Endothelial cell (in vitro differentiated cells): ENCODE measurements around the gene BRINP1. TPM values are rescaled to one million over a fixed set of nuclear protein-coding genes. Genes with fewer than 3 reads are reported as not detected.

Experiments
- DNase-seq: peaks from one replicate; pipeline ENCODE4 v3.0.0; 2021; ENCODE audit warnings: low spot score
- H3K27ac Mint-ChIP-seq: one replicate; pipeline ENCODE4 v1.8.0; 2021; ENCODE audit warnings: mixed read lengths, inconsistent platforms; ENCODE audit not compliant: unreplicated experiment
- H3K27me3 Mint-ChIP-seq: one replicate; pipeline ENCODE4 v1.8.0; 2021; ENCODE audit warnings: mild to moderate bottlenecking, moderate library complexity, mixed read lengths, inconsistent platforms; ENCODE audit not compliant: unreplicated experiment
- H3K36me3 Mint-ChIP-seq: one replicate; pipeline ENCODE4 v1.8.0; 2021; ENCODE audit warnings: mild to moderate bottlenecking, low read depth, mixed read lengths, inconsistent platforms; ENCODE audit not compliant: unreplicated experiment
- H3K4me1 Mint-ChIP-seq: one replicate; pipeline ENCODE4 v1.8.0; 2021; ENCODE audit warnings: mild to moderate bottlenecking, mixed read lengths, inconsistent platforms; ENCODE audit not compliant: unreplicated experiment
- H3K4me3 Mint-ChIP-seq: one replicate; pipeline ENCODE4 v1.8.0; 2021; ENCODE audit warnings: mild to moderate bottlenecking, mixed read lengths, inconsistent platforms; ENCODE audit not compliant: unreplicated experiment
- H3K9me3 Mint-ChIP-seq: one replicate; pipeline ENCODE4 v1.8.0; 2021; ENCODE audit warnings: mixed read lengths, inconsistent platforms; ENCODE audit not compliant: unreplicated experiment
- CTCF ChIP-seq: fragments of 200-600 bp; sonication (generic); IDR thresholded peaks from one replicate; pipeline ENCODE4 v1.5.0; 2021; ENCODE audit warnings: antibody characterized with exemption; ENCODE audit not compliant: unreplicated experiment
- total RNA-seq: library from RNA; stranded (reverse); fragmentation: NEBNext Ultra II Directional; extraction: Animal tissue kit (Norgen Biotek cat#: 25700); gene quantifications from one replicate; pipeline ENCODE4 v1.2.1, GENCODE V29; 2021; ENCODE audit not compliant: unreplicated experiment

BRINP1 gene
- total RNA-seq, 1 donor from 2014 or later: 1.9 TPM

DNA sequence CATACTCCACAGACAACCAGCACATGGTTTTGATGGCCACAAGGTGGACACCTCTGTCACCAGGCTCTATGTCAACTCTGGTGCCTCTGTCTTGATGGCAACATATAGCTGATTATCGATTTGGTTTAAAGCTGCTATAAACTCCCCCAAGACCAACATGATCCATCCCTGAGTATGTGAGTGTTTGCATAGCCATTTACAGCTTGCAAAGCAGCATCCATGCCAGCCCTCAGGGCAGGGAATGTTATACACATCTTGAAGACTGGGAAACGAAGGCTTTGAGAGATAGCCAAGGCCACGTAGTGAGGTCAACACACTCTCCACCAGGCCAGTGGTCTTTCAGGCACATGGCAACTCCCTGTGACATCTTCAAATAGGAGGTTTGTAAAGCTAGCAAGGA lies 40.3 kb upstream of the BRINP1 start:
- H3K27me3 Mint-ChIP-seq: no peaks in the 10 kb centered on the region
- no peak overlapping the region for H3K4me3 Mint-ChIP-seq
- no peak overlapping the region for H3K27ac Mint-ChIP-seq
- DNase-seq: no peak
- no peak for TF ChIP-seq CTCF
- H3K36me3 Mint-ChIP-seq: no peaks in the 10 kb centered on the region
- H3K9me3 Mint-ChIP-seq: no peaks in the 10 kb centered on the region
- peaks cover 5% of the 10 kb centered on the region for H3K4me1 Mint-ChIP-seq

- Mint-ChIP-seq H3K4me1 (peaks cover 5% of the 10 kb centered on the region), H3K36me3 (no peaks in the 10 kb centered on the region), H3K9me3 (no peaks in the 10 kb centered on the region), H3K27ac (no peak overlapping the region), H3K4me3 (no peak overlapping the region), H3K27me3 (no peaks in the 10 kb centered on the region)
- no peak for TF ChIP-seq CTCF
- no peak for DNase-seq
These were observed 31.4 kb upstream of the BRINP1 start for GRCh38 chr9:119400606-119401005.

DNA sequence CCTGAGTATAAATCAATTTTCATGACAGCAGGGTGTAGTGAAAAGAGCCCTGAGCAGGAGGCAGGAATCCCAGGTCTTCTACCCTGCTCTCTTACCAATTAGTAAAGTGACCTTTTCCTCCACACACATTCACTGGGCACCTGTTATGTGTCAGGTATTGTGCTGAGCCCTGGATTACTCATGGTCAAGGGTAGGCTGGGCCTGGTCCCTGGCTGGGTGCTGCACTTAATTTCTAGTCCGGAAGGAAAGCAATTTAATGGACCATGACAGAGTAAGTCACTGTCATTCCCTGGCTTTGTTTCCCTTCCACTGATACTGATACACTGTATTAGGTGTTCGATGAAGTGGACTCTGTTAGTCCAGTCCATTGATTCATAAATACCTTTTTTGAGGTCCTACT lies 29.1 kb upstream of the BRINP1 start:
- DNase-seq: no peak
- Mint-ChIP-seq H3K4me1 (no peaks in the 10 kb centered on the region), H3K27ac (no peak overlapping the region), H3K4me3 (no peak overlapping the region), H3K36me3 (no peaks in the 10 kb centered on the region), H3K27me3 (no peaks in the 10 kb centered on the region), H3K9me3 (no peaks in the 10 kb centered on the region)
- no peak for TF ChIP-seq CTCF

DNA sequence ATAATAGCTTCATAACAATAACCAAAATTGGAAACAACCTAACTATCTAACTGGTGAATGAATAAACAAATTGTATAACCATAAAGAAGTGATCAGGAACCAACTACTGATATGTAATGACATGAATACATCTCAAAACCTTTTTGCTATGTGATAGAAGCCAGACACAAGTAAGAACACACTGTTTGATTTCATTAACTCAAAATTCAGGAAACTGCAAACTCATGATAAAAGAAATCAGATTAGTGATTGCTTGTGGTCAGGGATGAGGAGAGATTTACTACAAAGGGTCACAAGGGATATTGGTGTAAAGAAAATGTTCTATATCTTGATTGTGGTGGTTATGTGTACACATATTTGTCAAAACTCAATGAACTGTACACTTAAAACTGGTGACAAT lies 22.6 kb upstream of the BRINP1 start:
- Mint-ChIP-seq H3K36me3 (no peaks in the 10 kb centered on the region), H3K27ac (no peak overlapping the region), H3K4me3 (no peak overlapping the region), H3K4me1 (no peaks in the 10 kb centered on the region), H3K27me3 (no peaks in the 10 kb centered on the region), H3K9me3 (no peaks in the 10 kb centered on the region)
- DNase-seq: no peak
- no peak for TF ChIP-seq CTCF

DNA sequence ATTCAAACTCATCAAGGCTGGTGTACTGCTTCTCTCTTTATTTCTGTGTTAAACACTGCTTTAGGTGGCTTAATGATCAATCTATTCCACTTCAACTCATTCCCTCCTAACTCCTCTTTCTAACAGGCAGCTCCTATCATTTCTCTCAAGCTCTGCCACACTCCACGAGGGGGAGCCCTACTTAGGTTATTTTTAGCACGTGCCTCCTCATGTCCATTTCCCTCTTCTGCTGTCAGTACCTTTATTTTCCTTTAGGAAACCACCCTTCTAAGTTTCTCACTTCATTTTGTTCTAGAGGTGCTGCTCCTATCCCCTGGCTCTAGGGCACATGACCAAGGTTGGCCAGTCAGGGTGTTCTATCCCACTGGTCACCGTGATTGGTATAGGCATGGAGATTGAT lies 6.7 kb upstream of the BRINP1 start:
- Mint-ChIP-seq H3K4me1 (no peaks in the 10 kb centered on the region), H3K9me3 (no peaks in the 10 kb centered on the region), H3K36me3 (no peaks in the 10 kb centered on the region), H3K27me3 (no peaks in the 10 kb centered on the region), H3K27ac (no peak overlapping the region), H3K4me3 (no peak overlapping the region)
- peak; percentile 67 for DNase-seq
- TF ChIP-seq CTCF: peak; percentile 62
